Stimulated activated naive CD4-positive, alpha-beta T cell (primary cell): ENCODE measurements around the gene KLHL12.
A peak's percentile ranks its signal among the peaks of the same experiment; 100 is the strongest.

Experiments used
- DNase-seq, 6 experiments: peaks; one replicate each; lab custom pipeline; 2025; lab: John Stamatoyannopoulos, UW

Gene KLHL12

DNA sequence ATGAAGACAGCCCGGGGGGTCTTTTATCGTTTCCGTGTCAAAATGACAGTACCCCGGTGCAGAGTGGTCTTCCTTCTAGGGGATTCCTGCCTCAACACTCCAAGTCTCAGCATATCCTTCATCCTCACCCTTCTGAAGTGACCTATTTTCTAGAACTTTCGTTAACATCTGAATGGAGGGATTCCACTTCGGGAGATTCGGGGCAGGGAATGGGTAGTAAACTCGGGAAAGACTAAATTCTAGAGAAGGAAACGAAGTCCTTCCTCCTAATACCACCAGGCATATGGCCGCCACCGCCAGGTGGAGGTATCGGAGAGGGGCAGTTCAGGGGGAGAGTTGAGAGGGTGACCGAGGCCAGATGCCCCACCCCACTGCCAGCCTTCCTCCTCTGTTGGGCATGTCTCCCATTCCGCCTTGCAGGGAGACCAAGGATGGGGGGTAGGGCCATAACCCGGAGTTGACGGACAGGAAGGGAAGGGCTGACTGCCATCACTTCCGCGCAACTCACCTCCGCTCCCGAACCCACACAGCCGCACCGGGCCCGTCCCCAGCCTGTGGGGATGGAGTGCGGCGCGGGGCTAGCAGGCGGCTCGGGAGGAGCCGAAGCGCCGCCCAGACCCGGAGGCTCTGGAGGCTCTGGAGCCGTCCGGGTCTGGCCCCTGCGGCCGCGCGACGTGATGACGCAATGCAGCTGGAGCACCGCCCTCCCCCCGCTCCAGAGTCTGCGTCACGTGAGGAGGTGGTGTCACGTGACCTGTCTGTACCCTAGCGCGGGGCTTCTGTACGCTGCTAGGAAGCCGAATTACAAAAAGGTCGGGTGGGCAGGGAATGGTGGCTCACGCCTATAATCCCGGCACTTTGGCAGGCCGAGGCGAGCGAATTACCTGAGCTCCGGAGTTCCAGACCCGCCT, at the start of gene KLHL12:
KLHL12 (minus strand) TSS at position 654 of the 911 bp plus-strand sequence. CDS start 2,072 bp downstream, outside the sequence.
- DNase-seq: peak; percentile 84 to 93 (median 91)

DNA sequence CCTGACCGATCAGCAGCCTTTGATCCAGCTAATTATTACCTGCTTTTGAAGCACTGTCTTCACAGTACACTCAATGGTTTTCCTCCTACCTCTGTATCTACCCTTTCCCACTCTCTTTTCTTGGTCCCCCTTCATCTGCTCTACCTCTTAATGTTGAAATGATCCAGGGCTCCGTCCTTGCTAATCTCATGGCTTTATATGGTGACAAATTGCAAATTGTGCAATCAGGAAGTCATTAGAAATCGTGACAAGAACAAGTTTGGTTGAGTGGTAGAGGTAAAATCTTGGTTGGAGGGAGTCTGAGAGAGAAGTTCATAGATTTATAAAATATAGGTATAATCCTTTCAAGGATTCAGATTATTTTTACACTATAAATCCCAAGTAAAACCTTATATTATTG, 49.6 kb upstream of the KLHL12 start:
- no peak for DNase-seq

DNA sequence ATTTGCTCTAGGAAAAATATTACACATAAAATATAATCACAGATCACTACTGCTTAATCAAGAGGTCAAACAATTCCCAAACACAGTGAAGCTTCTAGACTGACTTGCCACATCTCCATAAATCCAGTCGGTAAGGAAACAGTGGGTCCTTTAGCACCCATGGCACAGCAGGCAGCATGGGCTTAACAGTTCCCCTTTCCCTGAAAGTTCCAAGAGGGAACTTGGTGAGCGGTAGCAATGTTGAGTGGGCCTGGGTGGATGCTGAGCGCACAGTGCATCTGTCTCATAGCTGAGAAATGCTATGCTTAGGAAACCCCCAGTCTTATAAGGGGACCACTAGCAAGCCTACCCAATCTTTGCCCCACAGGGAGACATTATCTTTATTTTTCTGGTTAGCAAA, 47.8 kb upstream of the KLHL12 start:
- DNase-seq: no peak

DNA sequence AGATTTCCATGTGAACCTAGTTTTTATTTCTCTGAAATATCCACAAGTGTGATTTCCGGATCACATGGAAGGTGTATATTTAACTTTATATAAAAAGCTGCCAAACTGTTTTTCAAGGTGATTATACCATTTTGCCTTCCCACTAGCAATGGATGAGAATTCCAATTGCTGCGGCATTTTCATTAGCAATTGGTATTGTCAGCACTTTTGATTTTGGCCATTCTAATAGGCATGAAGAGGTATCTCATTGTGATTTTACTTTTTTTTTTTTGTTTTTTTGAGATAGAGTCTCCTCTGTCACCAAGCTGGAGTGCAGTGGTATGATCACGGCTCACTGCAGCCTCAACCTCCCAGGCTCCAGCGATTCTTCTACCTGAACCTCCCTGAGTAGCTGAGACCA, 45.0 kb upstream of the KLHL12 start:
- no peak for DNase-seq

DNA sequence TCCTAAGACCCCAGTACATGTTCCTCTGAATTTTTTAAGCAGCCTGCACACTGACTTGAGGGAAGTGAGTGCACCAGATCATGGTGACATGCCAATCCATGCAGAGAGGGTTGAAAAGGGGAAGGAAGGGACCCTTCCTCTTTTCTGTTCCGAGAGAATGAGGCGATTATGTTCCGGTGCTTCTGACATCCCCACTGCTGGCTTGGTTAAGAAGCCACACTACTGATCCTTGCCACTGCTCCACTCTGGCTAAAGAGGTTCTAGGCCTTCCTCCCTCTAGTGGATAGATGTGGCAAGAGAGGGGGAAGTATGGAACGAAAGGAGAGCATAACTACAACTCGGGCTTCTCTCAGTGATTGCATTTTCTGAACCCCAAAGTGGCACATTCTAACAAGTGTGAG, 41.9 kb upstream of the KLHL12 start:
- peak in 3 of 6 experiments; percentile 12 to 39 (median 39) for DNase-seq

DNA sequence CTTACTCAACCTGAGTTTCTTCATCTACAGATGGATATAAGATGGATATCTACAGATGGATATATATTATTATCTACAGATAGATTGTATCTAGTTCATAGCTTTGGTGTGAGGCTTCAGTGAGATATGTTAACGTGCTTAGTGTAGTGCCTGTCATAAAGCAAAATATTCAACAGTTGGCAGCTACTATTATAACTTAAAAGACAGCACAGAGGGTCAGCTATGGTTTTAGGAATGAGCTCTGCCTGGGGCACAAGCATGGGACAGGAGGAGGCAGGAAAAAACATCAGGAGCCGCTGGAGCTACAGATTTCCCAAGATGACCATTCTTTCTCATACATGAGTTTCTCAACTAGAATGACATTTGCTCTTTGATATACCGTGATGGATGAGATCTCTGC, 41.3 kb upstream of the KLHL12 start:
- DNase-seq: no peak

DNA sequence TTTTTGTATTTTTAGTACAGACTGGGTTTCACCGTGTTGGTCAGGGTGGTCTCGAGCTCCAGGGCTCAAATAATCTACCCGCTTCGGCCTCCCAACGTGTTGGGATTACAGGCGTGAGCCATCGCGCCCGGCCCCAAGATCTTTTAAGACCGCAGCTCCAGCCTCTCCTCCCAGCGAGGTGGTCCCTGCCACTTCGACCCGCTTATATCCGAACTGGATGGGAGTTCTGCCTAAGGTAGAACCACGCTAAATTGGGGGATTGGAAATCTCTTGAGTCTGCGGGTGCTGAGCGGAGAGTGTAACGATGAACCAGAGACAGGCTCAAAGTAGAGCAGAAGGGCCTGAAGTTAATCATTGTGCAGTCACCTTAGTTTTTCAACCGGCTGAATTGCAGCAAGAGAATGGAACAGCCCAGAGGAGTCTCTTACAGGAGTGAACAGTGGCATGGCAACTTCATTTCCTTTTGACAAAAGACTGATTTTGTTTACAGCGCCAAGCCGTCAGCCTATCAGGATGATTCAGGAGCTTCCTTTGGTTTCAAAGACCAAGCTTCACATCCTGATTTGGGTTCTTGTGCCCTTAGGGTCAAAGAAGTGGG, 40.7 kb upstream of the KLHL12 start:
- DNase-seq: peak in 3 of 6 experiments; percentile 12 to 61 (median 30)

DNA sequence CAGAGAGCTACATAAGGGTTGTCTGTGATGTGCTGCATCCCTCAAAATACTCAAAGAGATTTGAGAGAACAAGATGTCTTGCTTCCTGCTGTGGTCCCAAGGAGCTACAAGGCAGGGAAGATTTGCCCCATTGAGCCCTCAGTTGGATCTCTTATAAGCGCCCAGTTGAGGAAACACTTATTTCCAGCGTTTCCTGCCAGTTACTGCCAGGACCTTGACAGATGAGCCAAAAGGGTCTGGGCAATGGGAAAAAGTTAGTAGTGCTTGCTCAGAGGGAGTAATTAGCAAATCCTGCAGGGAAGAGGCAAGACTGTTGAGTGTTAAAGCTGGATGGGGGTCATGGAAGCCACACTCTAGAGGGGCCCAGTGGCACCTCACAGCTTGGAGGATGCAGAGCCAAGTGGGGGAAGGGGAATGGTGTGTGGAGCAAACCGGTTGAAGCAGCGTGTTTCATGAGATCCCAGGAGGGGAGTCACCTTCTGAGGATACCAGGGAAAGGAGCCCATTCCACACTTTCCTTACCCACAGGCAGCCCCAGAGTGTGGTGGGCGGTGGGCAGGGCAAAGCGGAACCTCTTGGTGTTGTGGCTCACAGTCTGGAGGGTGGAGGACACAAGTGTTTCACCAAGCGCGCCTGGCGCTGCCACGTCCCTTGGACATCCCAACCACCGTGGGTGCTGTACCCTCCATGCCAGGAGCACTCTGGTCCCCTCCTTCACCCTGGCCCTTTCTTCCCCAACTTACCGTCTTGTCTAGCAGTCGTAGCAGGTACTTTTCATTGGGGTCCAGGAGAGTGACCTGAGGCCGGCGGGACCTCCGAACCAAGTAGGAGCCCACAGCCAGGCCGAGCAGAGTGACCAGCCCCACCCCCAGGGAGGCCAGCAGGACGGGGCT, 39.2 kb upstream of the KLHL12 start:
- no peak for DNase-seq

DNA sequence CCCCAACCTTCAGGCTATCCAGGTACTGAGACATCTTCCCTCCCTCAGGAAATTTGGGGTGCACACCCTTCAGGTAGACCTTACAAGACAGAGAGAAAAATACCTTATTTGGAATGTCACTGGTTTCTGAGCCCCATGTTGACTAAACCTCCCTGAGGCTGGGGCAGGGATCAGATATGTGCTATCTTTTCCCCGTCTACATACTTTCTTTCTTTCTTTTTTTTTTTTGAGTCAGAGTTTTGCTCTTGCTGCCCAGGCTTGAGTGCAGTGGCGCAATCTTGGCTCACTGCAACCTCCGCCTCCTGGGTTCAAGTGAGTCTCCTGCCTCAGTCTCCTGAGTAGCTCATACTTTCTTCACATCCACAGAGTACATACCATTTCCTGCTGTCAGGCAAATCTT, 38.4 kb upstream of the KLHL12 start:
- DNase-seq: no peak

DNA sequence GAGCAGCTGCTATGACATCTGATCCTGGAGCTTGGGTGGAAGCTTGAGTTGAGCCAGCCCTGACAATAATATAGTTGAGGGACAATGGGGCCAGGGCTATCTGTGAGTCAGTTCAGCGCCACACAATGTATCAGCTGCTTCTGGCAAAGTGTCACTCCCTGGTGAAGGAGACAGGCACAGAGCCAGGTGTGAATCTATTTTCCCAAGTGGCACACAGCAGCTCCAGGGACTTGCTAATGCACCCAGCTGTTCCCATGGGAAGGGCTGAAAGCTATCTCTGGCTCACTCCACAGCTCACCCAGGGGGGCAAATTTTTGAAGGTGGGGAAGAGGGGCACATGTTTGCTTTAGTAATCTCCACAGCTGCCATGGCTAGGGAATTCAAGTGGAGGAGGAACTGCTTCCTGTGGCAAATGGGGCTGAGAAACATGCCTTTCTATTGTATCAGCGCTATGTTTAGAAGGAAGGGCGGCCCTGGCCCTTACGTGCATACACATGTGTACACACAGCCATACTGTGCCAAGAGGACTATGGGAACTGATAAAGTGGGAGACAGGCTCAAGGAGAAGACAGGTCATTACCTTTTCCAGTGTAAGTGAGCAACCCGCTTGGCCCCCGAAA, 37.9 kb upstream of the KLHL12 start:
- DNase-seq: no peak

DNA sequence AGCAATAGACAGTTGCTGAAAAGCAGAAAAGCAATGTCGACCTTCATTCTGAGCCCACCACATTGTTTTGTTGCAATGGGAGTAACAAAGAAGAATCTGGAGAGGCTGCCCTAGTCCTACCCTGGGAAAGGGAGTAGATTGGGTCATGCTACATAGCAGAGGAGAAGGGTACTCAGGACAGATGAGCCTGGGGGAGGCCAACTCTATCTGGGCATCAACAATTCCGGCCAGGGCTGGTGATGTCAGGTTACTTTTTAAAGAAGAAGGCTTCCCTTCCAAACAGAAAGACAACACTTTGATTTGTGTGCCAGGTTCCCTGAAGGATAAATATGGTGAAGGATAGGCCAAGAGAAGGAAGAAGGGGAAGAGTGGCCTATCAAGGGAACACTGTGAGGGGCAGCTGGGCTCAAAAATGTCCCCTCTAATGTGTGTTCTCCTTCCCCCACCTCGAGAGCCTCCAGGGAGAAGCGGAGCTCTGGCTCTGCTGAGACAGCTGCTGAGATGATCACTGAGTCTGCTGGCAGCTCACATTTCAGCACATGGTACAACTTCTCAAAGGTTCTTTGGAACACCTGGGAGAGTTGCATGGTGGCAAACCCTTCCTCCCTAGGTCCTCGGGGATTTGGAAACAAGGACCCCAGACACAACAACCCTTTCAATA, 34.3 kb upstream of the KLHL12 start:
- no peak for DNase-seq

DNA sequence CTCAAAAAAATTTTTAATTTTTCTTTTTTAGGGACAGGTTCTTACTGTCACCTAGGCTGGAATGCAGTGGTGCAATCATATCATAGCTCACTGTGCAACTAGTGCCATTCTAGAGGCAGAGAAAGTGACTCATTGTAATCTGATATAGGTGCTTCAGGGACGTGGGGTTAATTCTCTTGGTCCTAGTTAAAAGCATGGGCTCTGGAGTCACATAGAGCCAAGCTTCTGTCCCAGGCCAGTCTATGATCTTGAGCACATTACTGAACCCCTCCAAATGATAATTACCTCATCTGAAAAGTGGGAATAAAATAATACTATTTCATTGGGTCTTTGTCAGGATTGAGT, 32.2 kb upstream of the KLHL12 start:
- no peak for DNase-seq

DNA sequence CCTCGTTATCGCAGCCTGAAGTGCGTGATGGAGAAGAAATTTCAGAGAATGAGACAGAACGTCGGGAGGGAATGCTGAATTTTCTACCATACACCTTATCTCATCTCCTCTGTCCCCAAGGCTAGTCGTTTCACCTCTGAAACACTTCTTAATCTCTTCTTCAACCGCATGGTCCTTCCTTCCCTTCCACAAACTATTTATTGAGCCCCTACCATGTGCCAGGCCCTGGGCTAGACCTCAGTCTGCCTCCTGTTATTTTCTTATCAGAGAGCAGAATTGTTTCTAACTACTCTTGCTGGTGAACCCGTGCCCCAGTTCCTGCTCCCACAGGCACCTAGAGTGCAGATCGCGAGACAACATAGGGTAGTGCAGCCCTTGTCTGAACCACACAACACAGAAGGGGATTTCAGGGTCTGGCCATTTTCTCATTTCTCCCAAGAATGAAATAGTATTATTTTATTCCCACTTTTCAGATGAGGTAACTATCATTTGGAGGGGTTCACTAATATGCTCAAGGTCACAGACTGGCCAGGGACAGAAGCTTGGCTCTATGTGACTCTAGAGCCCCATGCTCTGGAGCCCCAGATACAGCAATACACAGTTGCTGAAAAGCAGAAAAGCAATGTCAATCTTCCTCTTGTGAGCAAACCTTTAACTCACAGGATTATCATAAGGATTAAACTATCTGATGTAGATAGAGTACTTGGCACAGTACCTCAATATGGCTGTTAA, 31.7 kb upstream of the KLHL12 start:
- DNase-seq: no peak

DNA sequence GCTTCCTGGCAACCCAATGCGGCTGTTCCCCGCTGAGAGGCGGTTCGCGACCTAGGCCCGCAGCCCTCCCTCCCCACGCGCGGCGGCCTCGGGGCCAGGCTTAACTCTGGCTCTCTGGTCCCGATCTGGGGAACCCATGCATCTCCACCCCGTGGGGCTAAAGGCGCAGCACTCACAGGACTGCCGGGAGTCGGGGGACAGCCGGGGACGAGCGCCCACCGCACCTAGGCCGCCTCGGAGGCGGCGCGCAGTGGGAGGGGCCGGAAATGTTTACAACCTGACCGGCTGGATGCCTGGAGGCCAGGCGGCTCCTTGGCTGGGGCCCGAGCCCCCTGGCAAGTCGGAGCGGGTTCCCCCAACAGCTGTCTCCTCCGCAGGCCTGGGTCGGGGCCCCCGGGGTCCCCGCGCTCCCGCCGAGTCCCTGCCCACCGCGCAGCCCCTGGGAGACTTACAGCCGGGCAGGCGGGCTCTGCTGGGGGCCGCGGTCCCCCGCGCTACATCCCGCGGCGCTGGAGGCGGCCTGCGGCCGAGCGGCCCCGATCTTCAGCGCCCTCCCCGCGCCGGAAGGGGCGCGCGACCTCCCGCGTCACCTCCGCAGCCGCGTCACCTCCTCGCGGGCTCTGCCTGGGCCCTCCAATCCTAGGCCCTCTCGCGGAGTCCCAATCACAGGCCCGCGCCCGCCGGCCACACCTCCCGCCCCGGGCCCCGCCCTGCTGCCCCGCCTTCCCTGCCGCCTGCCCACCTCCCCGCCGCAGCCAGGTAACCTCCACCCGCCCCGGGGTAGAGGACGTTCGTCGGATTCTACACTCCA, 30.9 kb upstream of the KLHL12 start, which contains the start of gene ADIPOR1:
ADIPOR1 (minus strand) TSS at position 580 of the 811 bp plus-strand sequence. CDS start 7,242 bp downstream, outside the sequence.
- DNase-seq: peak; percentile 90 to 94 (median 94)

DNA sequence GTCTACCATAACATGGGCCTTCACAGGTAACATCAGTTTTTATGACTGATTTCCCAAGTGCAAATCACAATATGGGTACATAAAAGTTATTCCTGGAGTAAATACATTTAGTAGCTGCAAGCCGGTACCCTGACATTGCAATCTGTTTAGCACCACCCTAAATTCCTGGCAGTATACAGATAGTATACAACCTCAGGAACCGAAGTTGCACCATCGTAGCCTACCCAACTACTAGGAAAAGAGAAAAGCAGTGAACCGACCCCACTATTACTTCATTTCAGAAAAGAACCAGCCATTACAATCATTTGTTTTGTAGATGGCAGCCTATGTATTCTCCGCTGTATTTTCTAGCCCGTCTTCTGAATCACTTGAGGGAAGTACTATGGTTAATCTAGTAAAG, 29.9 kb upstream of the KLHL12 start:
- DNase-seq: no peak

DNA sequence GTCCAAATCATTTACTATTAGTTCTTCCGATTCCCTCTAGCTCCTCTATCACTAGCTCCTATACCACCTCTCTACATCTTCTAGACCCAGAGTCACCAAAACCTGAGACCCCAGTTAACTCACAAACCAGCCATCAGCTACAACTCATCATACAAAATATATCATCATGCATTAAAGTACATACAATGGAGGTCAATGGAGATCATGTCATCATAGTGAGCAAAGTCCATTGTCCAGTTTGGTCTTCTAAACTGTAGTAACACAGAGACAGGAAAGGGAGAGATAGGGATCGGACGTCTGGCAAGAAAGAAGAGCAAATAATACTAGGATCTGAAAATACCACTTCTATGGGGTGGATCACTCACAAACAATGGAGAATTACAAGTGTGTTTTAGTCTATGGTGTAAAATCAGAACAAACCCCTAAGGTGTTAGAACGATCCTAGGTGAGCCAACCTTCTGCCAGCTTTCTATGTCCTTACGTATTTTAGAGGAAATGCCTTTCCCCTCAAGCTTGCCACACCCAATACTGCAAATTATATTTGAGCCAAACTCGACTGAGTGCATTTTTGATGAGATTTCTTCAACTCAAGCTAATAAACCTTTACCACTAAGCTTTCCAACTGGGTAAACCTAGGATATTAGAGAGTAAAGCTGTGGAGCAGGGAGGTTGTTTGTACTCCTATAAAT, 27.2 kb upstream of the KLHL12 start:
- no peak for DNase-seq

DNA sequence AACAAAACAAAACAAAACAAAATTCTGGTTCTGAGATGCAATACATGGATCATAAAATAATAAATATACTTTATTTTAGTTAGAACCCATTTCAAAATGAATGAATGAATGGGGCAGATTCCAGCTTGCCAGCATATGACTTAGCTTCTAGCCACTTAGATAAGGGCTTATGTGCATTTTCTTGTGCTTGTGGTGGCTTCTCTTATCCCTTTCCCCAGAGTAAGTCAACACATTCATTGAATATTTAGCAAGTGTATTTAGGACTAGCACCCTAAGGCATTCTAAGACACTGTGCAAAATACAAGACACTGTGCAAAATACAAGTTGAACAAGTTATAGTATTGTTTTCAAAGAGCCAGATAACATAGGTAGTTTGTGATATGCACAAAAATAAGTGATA, 26.4 kb upstream of the KLHL12 start:
- DNase-seq: no peak

DNA sequence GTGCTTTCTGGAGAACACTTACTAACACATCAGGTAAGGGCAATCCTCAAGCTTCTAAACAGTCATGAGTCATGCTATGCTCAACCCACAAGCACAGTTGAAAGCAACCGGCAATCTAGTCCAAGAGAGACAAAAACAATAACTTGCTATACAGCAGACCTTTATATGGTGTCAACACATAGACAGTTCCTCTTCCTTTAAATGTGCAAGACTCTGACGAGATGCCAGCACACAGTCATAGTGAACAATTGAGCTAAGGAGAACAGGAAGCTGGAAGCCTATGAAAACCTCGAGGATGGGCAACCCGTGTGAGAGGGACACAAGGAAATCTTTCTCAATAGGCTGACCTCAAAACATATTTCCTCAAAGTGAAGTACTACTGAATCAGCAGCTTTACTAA, 25.8 kb upstream of the KLHL12 start:
- no peak for DNase-seq

DNA sequence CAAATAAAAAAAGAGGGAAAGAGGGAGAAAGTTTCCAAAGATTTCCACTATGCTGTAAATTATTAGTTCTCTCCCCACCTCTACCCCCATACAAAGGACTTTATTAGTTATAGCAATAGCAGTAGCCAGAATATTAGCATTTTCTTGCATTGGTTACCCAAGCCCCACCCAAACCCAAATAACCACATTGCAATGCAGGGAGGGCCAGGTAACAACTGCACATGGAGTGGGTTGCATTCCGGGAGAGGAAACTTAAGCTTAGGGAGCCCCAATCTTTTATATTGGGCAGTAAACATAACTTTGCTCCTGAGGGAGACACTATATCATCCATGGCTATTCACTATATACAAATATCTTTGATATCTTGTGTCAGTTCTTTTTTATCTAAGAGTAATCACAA, 25.1 kb upstream of the KLHL12 start:
- DNase-seq: no peak
